Neural cell (in vitro differentiated cells): Measurements from ENCODE around the gene PRICKLE2.

Experiments used
- EP300 ChIP-seq: fragments of 450-650 bp; conservative IDR thresholded peaks from 2 replicates; pipeline ENCODE4 v1.6.1; 2014; ENCODE audit warnings: antibody characterized with exemption, mild to moderate bottlenecking, moderate library complexity; ENCODE audit not compliant: poor library complexity, severe bottlenecking
- EZH2 ChIP-seq: fragments of 200-600, 300-800 bp; shearing (Covaris generic), sonication (generic); IDR thresholded peaks from 2 replicates; pipeline ENCODE4 v1.6.1; 2014; ENCODE audit warnings: antibody characterized with exemption, low read length, borderline replicate concordance, mild to moderate bottlenecking; ENCODE audit not compliant: insufficient read depth, poor library complexity, severe bottlenecking
- POLR2AphosphoS5 ChIP-seq: IDR thresholded peaks from 2 replicates; pipeline ENCODE4 v1.6.1; 2012
- RAD21 ChIP-seq: fragments of 450-650 bp; conservative IDR thresholded peaks from 2 replicates; pipeline ENCODE4 v1.6.1; 2014; ENCODE audit warnings: antibody characterized with exemption, mild to moderate bottlenecking, moderate library complexity
- TF ChIP-seq, protein P1 (sequence below): fragments of 450-650 bp; IDR thresholded peaks from 2 replicates; pipeline ENCODE4 v1.5.1; 2014; ENCODE audit warnings: antibody characterized with exemption, mild to moderate bottlenecking, moderate library complexity; ENCODE audit not compliant: poor library complexity, severe bottlenecking

DNA sequence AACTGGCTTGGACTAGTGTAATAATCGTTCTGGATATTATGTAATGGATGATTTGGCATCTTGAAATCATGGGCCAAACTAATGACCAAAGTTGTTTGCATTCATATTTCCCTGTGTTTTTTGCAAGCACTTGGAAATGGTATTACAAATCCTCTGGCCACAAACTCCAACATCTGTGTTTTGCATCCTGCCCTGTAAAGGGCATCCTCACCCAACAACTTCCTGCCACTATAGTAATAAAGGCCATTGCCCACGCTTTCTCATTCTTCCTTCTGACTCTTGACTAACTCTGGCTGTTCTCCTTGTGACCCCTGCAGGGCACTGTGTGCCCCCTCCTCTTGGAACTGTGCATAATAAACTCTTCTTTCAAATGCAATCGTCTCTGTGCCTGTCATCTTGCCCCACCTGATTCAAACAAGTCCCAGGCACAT, 176.6 kb downstream of the PRICKLE2 start:
- TF ChIP-seq, protein P1, sequence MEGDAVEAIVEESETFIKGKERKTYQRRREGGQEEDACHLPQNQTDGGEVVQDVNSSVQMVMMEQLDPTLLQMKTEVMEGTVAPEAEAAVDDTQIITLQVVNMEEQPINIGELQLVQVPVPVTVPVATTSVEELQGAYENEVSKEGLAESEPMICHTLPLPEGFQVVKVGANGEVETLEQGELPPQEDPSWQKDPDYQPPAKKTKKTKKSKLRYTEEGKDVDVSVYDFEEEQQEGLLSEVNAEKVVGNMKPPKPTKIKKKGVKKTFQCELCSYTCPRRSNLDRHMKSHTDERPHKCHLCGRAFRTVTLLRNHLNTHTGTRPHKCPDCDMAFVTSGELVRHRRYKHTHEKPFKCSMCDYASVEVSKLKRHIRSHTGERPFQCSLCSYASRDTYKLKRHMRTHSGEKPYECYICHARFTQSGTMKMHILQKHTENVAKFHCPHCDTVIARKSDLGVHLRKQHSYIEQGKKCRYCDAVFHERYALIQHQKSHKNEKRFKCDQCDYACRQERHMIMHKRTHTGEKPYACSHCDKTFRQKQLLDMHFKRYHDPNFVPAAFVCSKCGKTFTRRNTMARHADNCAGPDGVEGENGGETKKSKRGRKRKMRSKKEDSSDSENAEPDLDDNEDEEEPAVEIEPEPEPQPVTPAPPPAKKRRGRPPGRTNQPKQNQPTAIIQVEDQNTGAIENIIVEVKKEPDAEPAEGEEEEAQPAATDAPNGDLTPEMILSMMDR, result no peak
- TF ChIP-seq EZH2 (no peak), POLR2AphosphoS5 (no peak), EP300 (no peak), RAD21 (no peak)
